Epithelial cell of esophagus (primary cell): ENCODE data around the gene PTBP2.

Source experiments
- DNase-seq: peaks from one replicate; pipeline ENCODE4 v3.0.0; 2010; ENCODE audit warnings: low read depth
- H3K4me3 ChIP-seq: 2 replicates; pipeline ENCODE4 v1.5.1; 2011; ENCODE audit warnings: mild to moderate bottlenecking, low read length, control low read depth
- CTCF ChIP-seq: IDR thresholded peaks from 2 replicates; pipeline ENCODE4 v1.5.1; 2011; ENCODE audit warnings: low read depth, mild to moderate bottlenecking, low read length, control low read depth, inconsistent platforms; ENCODE audit not compliant: insufficient read depth; ENCODE audit errors: missing control alignments

PTBP2 gene

GRCh38 chr1:96721416-96722160 lies at the start of gene PTBP2:
TSS of gene PTBP2 (plus strand) at chr1:96721784. CDS start at chr1:96721865, 81 bp downstream.
- H3K4me3 ChIP-seq, result peak within 1 kb of the TSS; percentile 94
- no peak for TF ChIP-seq CTCF
- DNase-seq, result peak; percentile 76

GRCh38 chr1:96674915-96675314 lies 46.7 kb upstream of the PTBP2 start:
- DNase-seq, result no peak
- no peak for TF ChIP-seq CTCF

GRCh38 chr1:96682056-96682455 lies 39.5 kb upstream of the PTBP2 start:
- no peak for TF ChIP-seq CTCF
- no peak overlapping the region for H3K4me3 ChIP-seq

More at GRCh38 chr1:96674915-96675314, 46.7 kb upstream of the PTBP2 start:
- H3K4me3 ChIP-seq, result no peak overlapping the region

GRCh38 chr1:96683931-96684330 lies 37.7 kb upstream of the PTBP2 start:
- no peak for TF ChIP-seq CTCF
- DNase-seq, result no peak

More at GRCh38 chr1:96682056-96682455, 39.5 kb upstream of the PTBP2 start:
- no peak for DNase-seq

GRCh38 chr1:96684744-96685143 lies 36.8 kb upstream of the PTBP2 start:
- no peak for TF ChIP-seq CTCF
- no peak overlapping the region for H3K4me3 ChIP-seq
- no peak for DNase-seq

More at GRCh38 chr1:96683931-96684330, 37.7 kb upstream of the PTBP2 start:
- no peak overlapping the region for H3K4me3 ChIP-seq

GRCh38 chr1:96688767-96689166 lies 32.8 kb upstream of the PTBP2 start:
- TF ChIP-seq CTCF, result no peak

GRCh38 chr1:96695954-96696353 lies 25.6 kb upstream of the PTBP2 start:
- H3K4me3 ChIP-seq, result no peak overlapping the region
- TF ChIP-seq CTCF, result no peak
- no peak for DNase-seq

More at GRCh38 chr1:96688767-96689166, 32.8 kb upstream of the PTBP2 start:
- DNase-seq, result no peak
- no peak overlapping the region for H3K4me3 ChIP-seq
